ENCODE results near the gene STK35.

Gene STK35

DNA sequence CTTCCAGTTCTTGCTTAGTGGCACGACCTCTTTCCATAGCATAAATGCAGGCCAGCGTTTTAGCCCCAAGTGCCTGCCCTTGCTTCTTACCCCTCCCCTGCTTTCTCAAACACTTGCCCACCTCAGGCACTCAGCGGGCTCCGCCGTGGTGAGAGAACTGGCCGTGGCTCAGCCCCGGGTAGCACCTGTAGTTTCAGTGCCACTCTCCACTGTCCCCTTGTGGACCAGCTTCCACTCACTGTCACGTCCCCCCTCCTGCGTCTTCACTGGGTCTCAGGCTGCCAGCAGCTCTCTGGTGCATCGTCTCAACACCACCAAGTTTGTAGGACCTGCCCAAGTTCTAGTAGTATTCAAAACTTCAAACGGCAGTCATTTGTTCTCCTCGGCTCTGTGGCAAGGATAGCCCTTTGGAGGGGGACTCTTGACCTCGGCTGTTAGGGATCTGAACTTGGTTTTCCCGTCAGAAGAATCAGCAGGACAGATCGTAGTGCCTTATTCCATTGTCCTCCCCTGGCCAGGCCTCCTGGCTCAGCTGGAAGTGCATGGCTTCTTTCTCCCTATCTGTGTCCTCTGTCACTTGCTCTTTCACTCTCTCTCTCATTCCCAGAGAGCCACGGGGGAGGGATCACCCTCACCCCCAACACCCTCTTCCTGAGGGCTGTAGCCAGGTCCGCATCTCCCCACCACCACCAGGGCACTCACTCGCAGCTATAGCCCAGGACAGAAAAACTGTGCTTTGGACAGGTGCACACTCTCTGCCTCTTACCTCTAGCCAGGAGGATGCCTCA lies 44.6 kb downstream of the STK35 start:
- FAIRE-seq (no peak), DNase-seq (ENCODE audit: insufficient read length, low spot score) (no peak)
- TF ChIP-seq CTCF (IDR thresholded peaks at IDR 0.05; ENCODE audit: insufficient read depth, missing control alignments): no peak

GRCh38 chr20:2149507-2149906 lies 47.9 kb downstream of the STK35 start:
- DNase-seq (ENCODE audit: insufficient read length, low spot score): no peak
- FAIRE-seq: no peak
- no peak for TF ChIP-seq CTCF (IDR thresholded peaks at IDR 0.05; ENCODE audit: insufficient read depth, missing control alignments)

DNA sequence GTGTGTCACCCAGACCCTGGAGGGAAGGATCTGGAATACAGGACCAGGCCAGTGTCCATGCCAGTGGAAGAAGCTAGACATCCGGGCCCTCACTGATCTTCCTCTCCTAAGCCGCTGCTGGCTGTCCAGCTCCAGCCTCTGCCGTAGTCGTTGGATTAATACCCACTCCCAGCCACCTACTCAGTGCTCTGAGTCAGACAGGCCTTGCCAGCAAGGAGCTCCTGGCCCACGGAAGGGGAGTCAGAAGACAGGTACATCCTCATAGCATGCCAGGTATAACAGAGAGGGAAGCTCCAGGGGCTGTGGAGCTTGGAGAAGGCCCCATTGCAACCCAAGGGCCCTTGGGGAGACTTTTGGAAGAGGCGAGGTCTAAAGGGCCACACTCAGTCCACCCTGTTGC lies 49.0 kb downstream of the STK35 start:
- TF ChIP-seq CTCF (IDR thresholded peaks at IDR 0.05; ENCODE audit: insufficient read depth, missing control alignments): no peak
- DNase-seq (ENCODE audit: insufficient read length, low spot score) (no peak), FAIRE-seq (no peak)

- FAIRE-seq (no peak), DNase-seq (ENCODE audit: insufficient read length, low spot score) (no peak)
- TF ChIP-seq CTCF (IDR thresholded peaks at IDR 0.05; ENCODE audit: insufficient read depth, missing control alignments): no peak
Measured at GRCh38 chr20:2151858-2152281, 50.2 kb downstream of the STK35 start.

DNA sequence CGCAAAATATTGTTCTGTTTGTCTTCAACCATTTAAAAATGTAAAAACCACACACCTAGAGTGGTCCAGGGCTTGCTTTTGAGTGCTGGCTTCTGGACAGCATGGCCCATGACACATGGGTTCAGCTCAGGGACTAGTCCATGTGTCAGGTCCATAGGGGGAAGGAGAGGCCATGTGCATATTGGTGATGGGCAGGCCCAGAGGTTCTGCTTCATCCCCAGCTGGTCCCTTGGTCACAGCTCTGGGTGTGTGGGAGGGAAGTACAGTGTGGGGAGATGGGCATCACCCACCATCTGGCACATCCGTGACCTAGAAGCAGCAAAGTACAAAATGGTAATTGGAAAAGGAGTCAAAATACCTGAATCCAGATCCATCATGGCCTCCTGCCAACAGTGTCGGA lies 50.7 kb downstream of the STK35 start:
- DNase-seq (ENCODE audit: insufficient read length, low spot score): no peak
- TF ChIP-seq CTCF (IDR thresholded peaks at IDR 0.05; ENCODE audit: insufficient read depth, missing control alignments): no peak
- FAIRE-seq: no peak

DNA sequence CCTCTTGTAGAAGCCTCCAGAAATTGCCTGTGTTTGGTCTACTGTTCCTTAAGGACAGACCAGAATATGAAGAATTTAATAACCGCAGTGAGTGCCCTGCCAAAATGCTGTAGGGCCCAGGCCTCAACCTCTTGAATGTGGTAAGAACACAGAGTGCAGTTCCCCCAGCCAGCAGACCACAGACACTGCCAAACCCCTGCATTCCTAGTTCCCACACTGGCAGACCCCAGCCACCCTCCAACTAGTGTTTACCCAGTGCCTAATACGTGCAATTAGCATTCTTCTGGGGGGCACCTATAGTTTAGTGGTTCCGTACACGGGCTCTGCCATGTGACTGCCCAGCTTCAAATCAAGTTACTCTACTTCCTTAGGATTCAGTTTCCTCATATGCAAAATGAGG lies 51.7 kb downstream of the STK35 start:
- DNase-seq (ENCODE audit: insufficient read length, low spot score) (no peak), FAIRE-seq (no peak)
- TF ChIP-seq CTCF (IDR thresholded peaks at IDR 0.05; ENCODE audit: insufficient read depth, missing control alignments): no peak

DNA sequence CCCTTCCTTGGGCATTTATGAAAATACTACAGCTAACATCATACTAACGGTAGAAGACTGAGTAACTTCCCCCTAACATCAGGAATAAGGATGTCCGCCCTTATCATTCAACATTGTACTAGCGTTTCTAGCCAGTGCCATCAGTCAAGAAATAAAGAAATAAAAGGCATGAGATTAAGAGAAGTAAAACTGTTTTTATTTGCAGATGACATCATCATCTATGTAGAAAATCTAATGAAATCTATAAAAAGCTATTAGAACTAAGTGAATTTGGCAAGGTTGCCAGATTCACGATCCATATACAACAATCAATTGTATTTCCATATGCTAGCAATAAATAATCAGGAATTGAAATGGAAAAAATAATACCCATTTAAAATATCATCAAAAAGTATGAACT lies 54.6 kb downstream of the STK35 start:
- FAIRE-seq: no peak
- no peak for DNase-seq (ENCODE audit: insufficient read length, low spot score)
- TF ChIP-seq CTCF (IDR thresholded peaks at IDR 0.05; ENCODE audit: insufficient read depth, missing control alignments): no peak

Data from D721Med (cell line).